Stimulated activated naive CD4-positive, alpha-beta T cell (primary cell): ENCODE measurements around the gene HOXD10.

Experiments used
- DNase-seq, 6 experiments: peaks; one replicate each; lab custom pipeline; 2025; lab: John Stamatoyannopoulos, UW

HOXD10 gene

GRCh38 chr2:176123411-176124109 is 7.0 kb downstream of the HOXD10 start:
- no peak for DNase-seq

DNA sequence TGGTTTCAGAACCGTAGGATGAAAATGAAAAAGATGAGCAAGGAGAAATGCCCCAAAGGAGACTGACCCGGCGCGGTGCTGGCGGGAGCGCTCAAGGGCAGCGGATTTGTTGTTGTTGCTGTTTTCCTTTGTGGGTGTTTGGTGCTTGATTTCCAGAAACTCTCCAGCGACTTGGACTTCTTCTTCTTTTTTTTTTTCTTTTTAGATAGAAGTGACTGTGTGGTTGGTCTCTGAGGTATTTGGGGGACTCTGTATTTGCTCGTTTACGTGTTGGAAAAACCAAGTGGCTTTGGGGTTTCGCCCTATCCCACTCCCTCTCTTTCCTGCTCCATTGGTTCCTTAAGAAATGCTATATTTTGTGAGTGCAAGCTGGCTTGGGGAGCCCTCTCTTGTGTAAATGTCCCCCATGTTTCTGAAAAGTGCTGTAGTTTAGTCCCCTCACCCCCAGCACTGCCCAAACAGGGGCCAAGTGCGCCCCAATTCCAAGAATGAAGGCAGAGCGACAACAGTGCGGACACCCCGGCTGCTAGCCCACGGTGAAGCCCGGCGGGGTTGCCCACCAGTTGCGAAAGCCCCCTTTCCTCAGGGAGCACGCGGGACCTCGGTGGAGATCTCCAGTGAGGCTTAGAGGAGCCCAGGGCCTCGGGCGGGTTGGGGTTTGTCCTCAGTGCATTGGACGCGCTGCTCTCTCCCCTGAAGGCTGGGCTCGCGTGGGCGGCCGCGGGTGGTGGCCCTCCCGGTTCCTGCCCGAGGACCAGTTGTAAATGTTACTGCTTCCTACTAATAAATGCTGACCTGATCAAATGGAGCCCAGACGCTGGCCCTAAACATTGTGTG is 7.8 kb downstream of the HOXD10 start:
- DNase-seq, result no peak

- no peak for DNase-seq
These were observed 8.6 kb downstream of the HOXD10 start for GRCh38 chr2:176124947-176125771.

DNA sequence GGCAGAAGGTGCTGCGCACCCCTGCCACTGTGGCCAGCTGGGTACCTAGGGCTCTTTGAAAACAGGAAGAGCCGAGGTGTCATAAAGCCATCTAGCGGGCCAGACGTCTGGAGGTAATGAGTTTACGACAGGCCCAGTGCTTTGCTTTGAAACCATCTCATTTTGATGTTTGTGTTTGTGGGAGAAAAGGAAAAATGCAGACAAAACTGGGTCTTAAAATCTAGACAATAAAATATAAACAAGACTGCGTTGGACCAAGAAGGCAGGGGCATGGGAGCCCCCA is 9.1 kb downstream of the HOXD10 start:
- DNase-seq, result no peak

DNA sequence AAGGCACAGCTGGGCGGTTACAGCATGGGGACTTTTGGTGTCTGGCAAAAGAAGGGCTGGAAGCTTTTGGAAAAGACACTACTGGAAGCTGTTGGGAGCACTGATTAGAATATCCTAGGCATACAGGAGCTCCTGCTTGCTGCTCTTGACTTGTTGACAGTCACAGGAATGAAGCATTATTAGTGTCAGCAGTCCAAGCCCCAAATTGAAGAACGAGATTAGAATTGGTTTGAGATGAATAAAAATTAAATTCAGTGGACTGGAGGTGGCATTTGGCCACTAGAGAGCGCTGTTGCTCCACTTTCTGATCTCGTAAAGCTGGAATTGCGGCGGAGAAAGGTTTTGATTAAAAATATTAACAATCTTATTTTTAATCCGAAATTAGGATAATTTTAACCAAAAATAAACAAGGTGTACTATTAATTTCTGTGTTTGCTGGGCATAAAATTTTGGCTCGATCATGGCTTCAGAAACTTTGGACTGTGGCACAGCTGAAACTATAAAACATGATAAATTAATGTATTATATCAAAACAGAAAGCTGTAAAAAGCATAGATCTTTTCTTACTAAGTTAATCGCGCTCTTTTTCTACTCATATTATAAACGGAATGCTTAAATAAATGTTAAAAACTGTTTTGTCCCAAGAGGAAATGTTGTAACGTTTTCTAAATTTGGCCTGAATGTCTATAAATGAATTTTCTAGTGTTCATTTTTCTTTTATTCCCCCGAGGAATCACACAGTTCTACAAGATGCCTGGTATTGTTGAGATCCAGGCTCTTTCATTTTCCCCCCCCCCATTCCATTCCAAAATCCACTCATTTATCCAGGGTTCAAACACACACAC is 10.6 kb downstream of the HOXD10 start:
- DNase-seq, result peak; percentile 30 to 78 (median 56)

DNA sequence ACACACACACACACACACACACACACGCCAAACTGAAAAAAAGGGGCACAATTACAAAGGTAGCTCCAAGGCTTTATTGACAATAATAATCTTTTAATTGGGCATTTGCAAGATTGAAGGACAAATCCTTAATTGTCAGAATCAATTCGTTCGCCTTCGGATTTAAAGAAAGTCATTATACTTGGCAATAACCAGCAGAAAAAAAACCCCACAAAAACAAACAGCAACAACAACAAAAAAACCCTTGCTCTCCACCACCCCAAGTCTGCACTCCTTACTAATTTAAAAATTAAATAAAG is 11.1 kb downstream of the HOXD10 start:
- no peak for DNase-seq

- DNase-seq, result no peak
These were observed 11.8 kb downstream of the HOXD10 start for GRCh38 chr2:176128172-176128981.

- DNase-seq, result no peak
These were observed 12.6 kb downstream of the HOXD10 start, which contains the start of gene HOXD8 for GRCh38 chr2:176128982-176129796. Gene HOXD8, plus strand, starts transcription at chr2:176129705. Its CDS starts 662 bp downstream, at chr2:176130367.

DNA sequence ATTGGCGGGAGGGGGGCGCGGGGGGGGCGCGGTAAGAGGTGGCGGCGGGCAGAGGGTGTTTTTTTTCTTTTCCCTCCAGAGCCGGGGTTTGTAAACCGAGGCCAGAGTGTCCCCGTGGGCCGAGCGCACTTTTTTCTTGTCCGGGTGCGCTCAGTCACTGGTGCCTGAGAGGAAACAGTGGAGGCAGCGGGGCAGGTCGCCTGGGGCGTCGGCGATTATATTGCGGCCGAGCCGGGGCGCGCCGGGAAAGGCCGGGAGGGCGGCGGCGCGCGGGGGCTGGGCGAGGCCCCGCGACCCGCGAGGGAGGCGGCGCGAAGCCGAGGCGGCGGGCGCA is 13.2 kb downstream of the HOXD10 start:
- DNase-seq, result no peak

- DNase-seq, result no peak
These were observed 13.8 kb downstream of the HOXD10 start for GRCh38 chr2:176130147-176130956.

DNA sequence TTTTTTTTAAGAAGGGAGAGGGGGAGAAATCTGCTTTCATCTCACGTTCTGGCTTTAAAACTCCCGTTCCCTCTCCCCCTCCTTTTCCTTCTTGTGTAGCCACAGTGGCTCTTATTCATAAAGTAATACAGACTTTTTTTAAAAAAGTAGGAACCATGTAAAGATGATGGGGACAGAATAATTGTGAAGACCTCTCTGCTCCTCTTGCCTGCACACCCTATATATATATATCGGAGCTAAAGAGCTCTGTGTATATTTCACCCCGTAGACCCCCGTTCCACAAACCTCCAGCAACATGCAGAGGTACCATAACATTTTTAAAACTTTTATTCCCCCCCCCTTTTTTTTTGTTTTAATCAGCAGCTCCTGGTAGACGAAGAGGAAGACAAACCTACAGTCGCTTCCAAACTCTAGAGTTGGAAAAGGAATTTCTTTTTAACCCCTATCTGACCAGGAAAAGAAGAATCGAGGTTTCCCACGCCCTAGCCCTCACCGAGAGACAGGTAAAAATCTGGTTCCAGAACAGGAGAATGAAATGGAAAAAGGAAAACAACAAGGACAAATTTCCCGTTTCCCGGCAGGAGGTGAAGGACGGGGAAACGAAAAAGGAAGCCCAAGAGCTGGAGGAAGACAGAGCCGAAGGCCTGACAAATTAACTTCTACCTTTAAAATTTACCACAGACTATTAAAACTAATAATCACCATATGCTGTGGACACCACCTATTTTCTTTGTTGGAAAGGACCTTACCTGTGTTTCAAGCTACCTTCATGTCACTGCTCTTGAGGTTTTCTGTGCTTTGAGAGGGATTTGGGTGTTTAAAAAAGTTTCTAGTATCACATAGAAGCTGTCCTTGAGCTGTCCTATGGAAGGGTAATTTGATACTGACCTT is 14.6 kb downstream of the HOXD10 start:
- DNase-seq, result no peak

GRCh38 chr2:176131848-176132158 is 15.2 kb downstream of the HOXD10 start:
- no peak for DNase-seq

GRCh38 chr2:176132205-176133171 is 15.9 kb downstream of the HOXD10 start:
- DNase-seq, result peak in 1 of 6 experiments; percentile 14

DNA sequence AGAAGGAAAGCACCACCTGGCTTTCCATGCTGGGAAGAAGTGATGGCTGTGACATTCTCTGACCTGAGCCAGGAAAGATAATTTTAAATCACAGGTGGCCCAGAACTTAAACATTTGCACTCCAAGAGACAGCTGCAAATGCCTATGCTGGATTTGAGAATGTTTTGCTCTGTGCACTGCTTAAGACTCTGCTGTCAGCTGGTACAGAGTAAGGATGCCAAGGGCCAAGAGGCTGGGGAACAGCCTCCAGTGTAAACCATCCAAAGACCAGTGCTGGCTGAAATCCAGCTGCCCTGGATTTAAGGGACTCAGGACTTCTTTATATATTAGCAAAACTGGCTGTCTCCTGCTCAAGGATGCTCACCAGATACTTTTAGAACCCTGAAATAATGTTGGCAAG is 16.8 kb downstream of the HOXD10 start:
- no peak for DNase-seq

GRCh38 chr2:176134035-176134434 is 17.5 kb downstream of the HOXD10 start:
- no peak for DNase-seq

DNA sequence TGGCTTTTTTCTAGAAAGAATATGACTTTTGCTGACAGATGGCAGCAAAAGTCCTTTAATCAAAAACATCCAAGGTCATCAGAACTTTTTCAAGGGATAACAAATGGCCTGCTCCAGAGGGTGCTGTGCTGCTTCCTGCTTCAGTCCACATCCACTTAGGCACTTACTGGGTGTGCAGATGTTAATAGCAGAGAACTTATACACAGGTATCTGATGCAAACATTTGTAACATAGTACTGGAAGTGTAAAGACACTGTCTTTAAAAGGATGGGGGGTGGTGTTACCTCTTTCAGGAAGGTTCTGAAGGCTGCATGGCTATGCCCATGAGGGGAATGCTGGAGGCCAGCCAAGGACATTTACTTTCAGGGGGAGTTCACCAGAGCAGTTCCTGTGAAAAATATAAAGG is 18.5 kb downstream of the HOXD10 start:
- no peak for DNase-seq
